Measurements from ENCODE around the gene SHTN1. TPM values are rescaled to one million over a fixed set of nuclear protein-coding genes. Genes with fewer than 3 reads are reported as not detected.

Gene SHTN1
- total RNA-seq, 2 donors from 2014 or later, result 33.6 to 34.1 TPM

- intact Hi-C loops (cut with DNase I, micrococcal nuclease), result no loop called here
- ATAC-seq, result no peak
- no peak for DNase-seq
These were observed 60.1 kb downstream of the SHTN1 start for GRCh38 chr10:116944911-116945310.

DNA sequence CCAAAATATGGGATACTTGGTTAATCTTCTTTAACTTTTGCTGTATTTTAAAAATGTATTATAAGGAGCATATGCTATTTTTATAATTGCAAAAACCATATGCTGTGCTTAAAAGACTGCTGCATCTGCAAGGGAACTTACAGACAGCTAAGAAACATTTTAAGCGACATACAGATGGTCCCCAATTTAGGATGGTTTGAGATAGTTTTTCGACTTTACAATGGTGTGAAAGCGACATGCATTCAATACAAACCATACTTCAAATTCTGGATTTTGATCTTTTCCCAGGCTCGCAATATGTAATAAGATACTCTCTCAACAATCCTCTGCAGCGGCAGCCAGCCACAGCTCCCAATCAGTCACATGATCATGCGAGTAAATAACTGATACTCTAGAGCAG is 73.2 kb downstream of the SHTN1 start:
- ATAC-seq (no peak), DNase-seq (no peak)
- intact Hi-C loops (cut with DNase I, micrococcal nuclease), result no loop called here

- DNase-seq (no peak), ATAC-seq (no peak)
- intact Hi-C loops (cut with DNase I, micrococcal nuclease), result no loop called here
These were observed 78.6 kb downstream of the SHTN1 start for GRCh38 chr10:116926426-116926825.

DNA sequence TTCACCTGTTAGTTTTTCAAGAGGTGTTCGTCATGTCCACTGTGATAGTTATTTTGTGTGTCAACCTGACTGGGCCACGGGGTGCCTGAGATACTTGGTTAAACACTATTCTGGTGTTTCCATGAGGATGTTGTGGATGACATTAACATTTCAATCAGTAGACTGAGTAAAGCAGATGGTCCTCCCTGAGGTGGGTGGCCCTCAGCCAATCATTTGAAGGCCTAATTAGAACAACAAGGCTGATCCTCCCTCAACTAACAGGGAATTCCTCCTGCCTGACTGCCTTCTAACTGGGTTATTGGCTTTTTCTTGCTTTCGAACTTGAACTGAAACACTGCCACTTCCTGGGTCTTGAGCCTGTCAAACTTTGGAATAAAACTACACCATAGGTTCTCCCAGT is 79.9 kb downstream of the SHTN1 start:
- ATAC-seq (no peak), DNase-seq (no peak)
- intact Hi-C loops (cut with DNase I, micrococcal nuclease), result no loop called here

GRCh38 chr10:116919706-116920105 is 85.3 kb downstream of the SHTN1 start:
- DNase-seq (no peak), ATAC-seq (no peak)
- intact Hi-C loops (cut with DNase I, micrococcal nuclease), result no loop called here

- DNase-seq, result no peak
- intact Hi-C loops (cut with DNase I, micrococcal nuclease), result no loop called here
- ATAC-seq, result no peak
These were observed 85.8 kb downstream of the SHTN1 start for GRCh38 chr10:116919164-116919563.

DNA sequence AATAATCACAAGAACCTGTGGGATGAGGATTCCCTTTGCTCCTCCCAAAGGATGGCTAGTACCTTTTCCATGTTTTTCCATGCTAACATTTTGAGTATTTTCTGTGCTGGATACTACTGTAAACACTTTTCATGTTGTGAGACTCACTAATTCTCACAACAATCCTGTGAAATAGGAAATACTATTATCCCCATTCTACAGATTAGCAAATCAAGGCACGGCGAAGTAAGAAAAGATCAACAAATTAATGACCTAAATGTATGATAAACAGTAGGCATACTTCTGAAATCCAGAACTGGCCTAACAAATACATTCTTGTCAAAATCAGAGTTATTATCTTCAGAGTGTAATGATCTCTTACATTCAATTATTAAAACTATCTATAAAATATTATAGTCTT is 86.4 kb downstream of the SHTN1 start:
- intact Hi-C loops (cut with DNase I, micrococcal nuclease), result no loop called here
- no peak for ATAC-seq
- no peak for DNase-seq

GRCh38 chr10:116917481-116917880 is 87.5 kb downstream of the SHTN1 start:
- intact Hi-C loops (cut with DNase I, micrococcal nuclease), result no loop called here
- no peak for DNase-seq
- no peak for ATAC-seq

- DNase-seq, result no peak
- no peak for ATAC-seq
- intact Hi-C loops (cut with DNase I, micrococcal nuclease), result no loop called here
These were observed 89.6 kb downstream of the SHTN1 start for GRCh38 chr10:116915340-116915739.

DNA sequence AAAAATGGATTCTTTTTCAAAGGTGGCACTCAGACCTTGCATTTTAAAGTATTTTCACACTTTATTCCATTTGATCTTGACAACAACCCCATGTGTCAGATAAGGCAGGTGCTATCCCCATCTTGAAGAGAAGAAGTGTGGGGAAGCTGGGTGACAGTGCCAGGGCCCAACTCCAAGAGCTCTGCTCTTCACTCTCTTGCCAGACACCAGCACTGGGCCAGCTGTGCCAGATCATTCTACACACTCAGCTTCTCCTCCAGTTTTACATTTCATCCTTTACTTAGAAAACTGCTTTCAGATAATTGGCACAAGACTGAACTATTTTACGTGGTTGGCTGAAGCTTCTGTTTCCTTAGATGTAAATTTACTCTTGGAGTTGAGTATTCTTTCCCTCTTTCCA is 91.3 kb downstream of the SHTN1 start:
- intact Hi-C loops (cut with DNase I, micrococcal nuclease), result no loop called here
- no peak for ATAC-seq
- no peak for DNase-seq

DNA sequence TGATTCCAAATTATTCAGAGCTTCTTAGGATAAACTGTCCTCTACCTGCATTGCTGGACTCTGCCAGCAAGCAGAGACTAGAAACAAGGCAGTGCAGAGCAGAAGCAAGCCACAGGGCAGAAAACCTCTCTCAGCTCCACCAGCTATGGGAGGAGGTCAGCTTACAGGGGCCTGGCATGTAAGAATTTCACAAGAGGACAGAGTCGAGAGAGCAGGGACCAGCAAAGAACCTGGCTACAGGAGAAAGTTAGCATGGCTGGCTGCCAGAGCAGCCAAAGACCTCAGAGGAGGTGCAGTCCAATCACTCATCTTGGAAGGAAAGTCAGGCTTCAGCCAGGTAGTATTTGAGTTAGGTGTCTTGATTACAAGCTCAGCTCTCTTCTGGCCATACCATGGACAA is 92.8 kb downstream of the SHTN1 start:
- no peak for DNase-seq
- intact Hi-C loops (cut with DNase I, micrococcal nuclease), result no loop called here
- ATAC-seq, result no peak

GRCh38 chr10:116910910-116911309 is 94.1 kb downstream of the SHTN1 start:
- ATAC-seq, result no peak
- no peak for DNase-seq
- intact Hi-C loops (cut with DNase I, micrococcal nuclease), result no loop called here

DNA sequence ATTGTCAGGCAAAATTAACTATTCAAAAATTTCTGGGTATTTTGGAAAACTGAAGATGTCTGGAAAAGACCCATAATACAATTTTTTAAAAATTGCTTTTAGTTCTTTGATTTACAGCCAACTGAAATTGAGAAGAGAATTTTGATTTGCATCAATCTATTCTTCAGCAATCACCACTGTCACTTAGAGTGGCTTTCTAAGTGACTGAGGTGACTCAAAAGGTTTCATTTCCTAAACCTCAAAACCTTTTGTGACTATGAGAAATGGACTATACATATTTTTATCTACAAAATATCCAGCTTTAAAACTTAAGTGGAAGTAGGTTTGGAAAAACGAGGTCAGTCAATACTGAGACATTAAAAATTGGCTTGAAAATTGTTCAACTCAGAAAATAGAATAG is 95.7 kb downstream of the SHTN1 start:
- intact Hi-C loops (cut with DNase I, micrococcal nuclease), result no loop called here
- ATAC-seq, result no peak

GRCh38 chr10:116907245-116907987 is 97.6 kb downstream of the SHTN1 start:
- ATAC-seq (no peak), DNase-seq (no peak)
- intact Hi-C loops (cut with DNase I, micrococcal nuclease), result no loop called here

More for the DNA sequence above, 95.7 kb downstream of the SHTN1 start:
- DNase-seq, result no peak

DNA sequence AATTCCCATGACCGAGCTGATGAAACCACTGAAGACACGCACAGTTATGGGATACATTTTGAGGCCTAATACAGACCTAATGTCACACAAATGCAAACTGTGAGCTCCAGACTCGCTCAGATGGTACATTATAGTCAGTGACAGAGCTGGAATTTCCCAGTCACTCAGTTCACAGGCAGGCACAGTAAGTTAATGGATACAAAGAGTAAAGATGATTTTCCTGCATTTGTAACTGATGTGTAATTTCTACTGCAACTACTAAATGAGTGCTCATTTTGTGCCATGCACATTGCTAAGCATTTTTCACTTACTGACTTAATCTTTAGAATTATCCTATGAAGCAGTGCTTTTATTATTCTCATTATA is 99.2 kb downstream of the SHTN1 start:
- intact Hi-C loops (cut with DNase I, micrococcal nuclease), result no loop called here
- ATAC-seq, result no peak
- no peak for DNase-seq

- ATAC-seq, result no peak
- intact Hi-C loops (cut with DNase I, micrococcal nuclease), result no loop called here
- DNase-seq, result no peak
These were observed 105.4 kb downstream of the SHTN1 start for GRCh38 chr10:116899626-116900025.

GRCh38 chr10:116893686-116894037 is 111.3 kb downstream of the SHTN1 start:
- DNase-seq (no peak), ATAC-seq (no peak)
- intact Hi-C loops (cut with DNase I, micrococcal nuclease), result no loop called here

DNA sequence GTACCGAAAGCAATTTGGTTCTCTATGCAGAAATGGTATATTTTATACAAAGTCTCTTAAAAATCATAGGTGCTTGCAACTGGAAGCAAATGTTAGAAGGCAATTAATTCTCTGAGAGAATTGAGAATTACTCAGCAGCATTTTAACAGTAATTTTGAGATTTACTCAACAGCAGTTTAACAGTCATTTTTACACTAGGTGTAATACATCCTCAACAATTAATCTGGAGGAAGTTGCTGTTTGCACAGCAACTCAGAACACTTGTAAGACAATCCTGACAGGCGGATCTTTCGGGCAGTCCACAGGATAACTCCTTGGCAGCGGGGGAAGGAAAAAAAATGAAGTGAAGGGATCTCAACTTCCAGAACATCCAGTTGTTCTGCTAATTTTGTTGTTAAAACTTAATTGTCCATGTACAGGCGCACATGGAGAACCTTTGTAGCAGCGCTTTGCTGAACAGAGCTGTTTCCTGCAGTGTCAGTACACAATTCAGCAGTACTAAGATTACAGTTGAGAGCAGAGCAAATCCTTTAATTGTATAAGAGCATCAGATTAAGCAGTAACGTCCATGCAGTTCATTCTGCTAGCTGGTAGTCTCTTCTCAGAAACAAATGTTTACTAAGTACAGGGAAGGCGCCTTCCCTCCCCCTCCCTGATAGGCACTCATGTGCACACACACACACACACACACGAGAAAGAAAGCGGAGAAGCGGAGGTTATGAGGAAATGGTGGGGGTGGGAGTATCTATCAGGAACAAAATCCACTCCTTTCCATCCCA is 111.9 kb downstream of the SHTN1 start:
- ATAC-seq (peak; percentile 34), DNase-seq (no peak)
- intact Hi-C loops (cut with DNase I, micrococcal nuclease), result no loop called here

GRCh38 chr10:116891208-116891607 is 113.8 kb downstream of the SHTN1 start:
- peak; percentile 72 to 74 for DNase-seq
- intact Hi-C loops (cut with DNase I, micrococcal nuclease), result no loop called here
- ATAC-seq, result peak; percentile 44

- intact Hi-C loops (cut with DNase I, micrococcal nuclease), result no loop called here
These were observed 115.9 kb downstream of the SHTN1 start for GRCh38 chr10:116889066-116889465.

More at GRCh38 chr10:116889066-116889465, 115.9 kb downstream of the SHTN1 start:
- DNase-seq, result no peak
- peak; percentile 73 for ATAC-seq
